Activated CD4-positive, alpha-beta T cell treated with anti-CD3 and anti-CD28 coated beads, Interleukin-2, amount 10 ng/mL, durations not matched to agents 7 days and 5 days (primary cell): ENCODE measurements around the gene S1PR4. TPM values are rescaled to one million over a fixed set of nuclear protein-coding genes. Genes with fewer than 3 reads are reported as not detected.
"Not testable (repeated sequence)": the region's sequence is repeated elsewhere in the genome, so short reads cannot be mapped to it uniquely, and the experiment has no call there.

Experiments
- CTCF ChIA-PET: fragments of 350-600 bp; sonication (Branson Sonifier 250); formaldehyde crosslinking; loops from one replicate; lab custom pipeline; 2021; ENCODE audit warnings: antibody characterized with exemption; lab: Charles Lee
- POLR2A ChIA-PET: fragments of 350-600 bp; sonication (Branson Sonifier 250); formaldehyde crosslinking; loops from one replicate; lab custom pipeline; 2021; ENCODE audit warnings: antibody characterized with exemption; lab: Charles Lee
- DNase-seq: peaks from one replicate; pipeline ENCODE4 v3.0.0-alpha.2; 2020
- H3K27ac Mint-ChIP-seq: one replicate; pipeline ENCODE4 v1.8.0; 2021; ENCODE audit warnings: mild to moderate bottlenecking, moderate library complexity, mixed read lengths
- H3K27me3 Mint-ChIP-seq: one replicate; pipeline ENCODE4 v1.8.0; 2021; ENCODE audit warnings: mixed read lengths
- H3K36me3 Mint-ChIP-seq: one replicate; pipeline ENCODE4 v1.8.0; 2021; ENCODE audit warnings: low read depth, mixed read lengths
- H3K4me1 Mint-ChIP-seq: one replicate; pipeline ENCODE4 v1.8.0; 2021; ENCODE audit warnings: mixed read lengths
- H3K4me3 Mint-ChIP-seq: one replicate; pipeline ENCODE4 v1.8.0; 2021; ENCODE audit warnings: mild to moderate bottlenecking, moderate library complexity, mixed read lengths
- H3K9me3 Mint-ChIP-seq: one replicate; pipeline ENCODE4 v1.8.0; 2021; ENCODE audit warnings: mixed read lengths
- total RNA-seq, 2 experiments: library from RNA; stranded (reverse); gene quantifications; one replicate each; pipeline ENCODE4 v1.2.3, GENCODE V29; 2021

The S1PR4 gene
- total RNA-seq, 2 experiments from 2014 or later = 162 to 209 TPM

GRCh38 chr19:3193256-3194105 is 14.9 kb downstream of the S1PR4 start:
- H3K27me3 Mint-ChIP-seq = no peaks in the 10 kb centered on the region
- peaks cover 11% of the 10 kb centered on the region for H3K4me1 Mint-ChIP-seq
- ChIA-PET POLR2A (no interaction called here), CTCF (no interaction called here)
- no peak overlapping the region for H3K27ac Mint-ChIP-seq
- peaks cover 7% of the 10 kb centered on the region for H3K36me3 Mint-ChIP-seq
- DNase-seq = no peak
- no peak overlapping the region for H3K4me3 Mint-ChIP-seq
- H3K9me3 Mint-ChIP-seq = no peaks in the 10 kb centered on the region

- Mint-ChIP-seq H3K27ac (no peak overlapping the region), H3K4me1 (peaks cover 1% of the 10 kb centered on the region), H3K36me3 (peaks cover 7% of the 10 kb centered on the region), H3K9me3 (no peaks in the 10 kb centered on the region), H3K27me3 (no peaks in the 10 kb centered on the region), H3K4me3 (no peak overlapping the region)
- ChIA-PET POLR2A (no interaction called here), CTCF (interaction anchor here (1.2 kb wide), 1 partner anchor 13 kb away, joined by 3 read pairs; no protein-coding TSS in a partner anchor)
- no peak for DNase-seq
Measured at GRCh38 chr19:3194106-3195087, 15.8 kb downstream of the S1PR4 start.

- POLR2A ChIA-PET = no interaction called here
Measured at GRCh38 chr19:3196064-3196932, 17.7 kb downstream of the S1PR4 start.

GRCh38 chr19:3196933-3197205 is 18.3 kb downstream of the S1PR4 start:
- POLR2A ChIA-PET = no interaction called here
- Mint-ChIP-seq H3K36me3 (peaks cover 7% of the 10 kb centered on the region), H3K9me3 (no peaks in the 10 kb centered on the region), H3K27ac (no peak overlapping the region), H3K27me3 (no peaks in the 10 kb centered on the region), H3K4me1 (no peaks in the 10 kb centered on the region), H3K4me3 (no peak overlapping the region)
- CTCF ChIA-PET = interaction anchor here (0.7 kb wide), 1 partner anchor 396 kb away, joined by 3 read pairs; no protein-coding TSS in a partner anchor
- no peak for DNase-seq

More at GRCh38 chr19:3196064-3196932, 17.7 kb downstream of the S1PR4 start:
- H3K27ac Mint-ChIP-seq = no peak overlapping the region
- no peak overlapping the region for H3K4me3 Mint-ChIP-seq
- peaks cover 7% of the 10 kb centered on the region for H3K36me3 Mint-ChIP-seq
- DNase-seq = no peak
- H3K9me3 Mint-ChIP-seq = no peaks in the 10 kb centered on the region
- no peaks in the 10 kb centered on the region for H3K27me3 Mint-ChIP-seq
- CTCF ChIA-PET = interaction anchor here (0.7 kb wide), 1 partner anchor 395 kb away, joined by 3 read pairs; no protein-coding TSS in a partner anchor
- H3K4me1 Mint-ChIP-seq = no peaks in the 10 kb centered on the region

- no peak for DNase-seq
- ChIA-PET CTCF (interaction anchor here (0.7 kb wide), 1 partner anchor 12 kb away, joined by 3 read pairs; no protein-coding TSS in a partner anchor), POLR2A (no interaction called here)
- H3K27ac Mint-ChIP-seq = no peak overlapping the region
- H3K4me1 Mint-ChIP-seq = no peaks in the 10 kb centered on the region
- H3K4me3 Mint-ChIP-seq = no peak overlapping the region
- H3K9me3 Mint-ChIP-seq = no peaks in the 10 kb centered on the region
- no peaks in the 10 kb centered on the region for H3K27me3 Mint-ChIP-seq
- peaks cover 4% of the 10 kb centered on the region for H3K36me3 Mint-ChIP-seq
Measured at GRCh38 chr19:3198901-3199700, 20.5 kb downstream of the S1PR4 start.

GRCh38 chr19:3201072-3201700 is 22.6 kb downstream of the S1PR4 start:
- H3K4me3 Mint-ChIP-seq = no peak overlapping the region
- peaks cover 2% of the 10 kb centered on the region for H3K36me3 Mint-ChIP-seq
- ChIA-PET POLR2A (no interaction called here), CTCF (no interaction called here)
- no peak overlapping the region for H3K27ac Mint-ChIP-seq
- no peaks in the 10 kb centered on the region for H3K4me1 Mint-ChIP-seq
- no peaks in the 10 kb centered on the region for H3K9me3 Mint-ChIP-seq
- no peak for DNase-seq
- no peaks in the 10 kb centered on the region for H3K27me3 Mint-ChIP-seq

GRCh38 chr19:3201911-3202310 is 23.3 kb downstream of the S1PR4 start:
- Mint-ChIP-seq H3K4me3 (no peak overlapping the region), H3K27ac (no peak overlapping the region)

GRCh38 chr19:3202346-3202745 is 23.8 kb downstream of the S1PR4 start:
- H3K9me3 Mint-ChIP-seq = no peaks in the 10 kb centered on the region
- POLR2A ChIA-PET = no interaction called here
- H3K36me3 Mint-ChIP-seq = peaks cover 2% of the 10 kb centered on the region
- H3K4me3 Mint-ChIP-seq = no peak overlapping the region
- CTCF ChIA-PET = no interaction called here
- no peaks in the 10 kb centered on the region for H3K4me1 Mint-ChIP-seq
- no peak for DNase-seq
- no peak overlapping the region for H3K27ac Mint-ChIP-seq
- H3K27me3 Mint-ChIP-seq = no peaks in the 10 kb centered on the region

More at GRCh38 chr19:3201911-3202310, 23.3 kb downstream of the S1PR4 start:
- no peak for DNase-seq
- Mint-ChIP-seq H3K9me3 (no peaks in the 10 kb centered on the region), H3K27me3 (no peaks in the 10 kb centered on the region), H3K36me3 (peaks cover 2% of the 10 kb centered on the region), H3K4me1 (no peaks in the 10 kb centered on the region)
- ChIA-PET CTCF (no interaction called here), POLR2A (no interaction called here)

- H3K27me3 Mint-ChIP-seq, H3K9me3 Mint-ChIP-seq, H3K36me3 Mint-ChIP-seq, CTCF ChIA-PET, H3K4me3 Mint-ChIP-seq, DNase-seq, POLR2A ChIA-PET, H3K4me1 Mint-ChIP-seq, H3K27ac Mint-ChIP-seq: not testable (repeated sequence)
Measured at GRCh38 chr19:3202895-3203294, 24.3 kb downstream of the S1PR4 start.

GRCh38 chr19:3203805-3204645 is 25.5 kb downstream of the S1PR4 start:
- Mint-ChIP-seq H3K36me3 (peaks cover 2% of the 10 kb centered on the region), H3K9me3 (no peaks in the 10 kb centered on the region), H3K27ac (no peak overlapping the region), H3K27me3 (no peaks in the 10 kb centered on the region), H3K4me3 (no peak overlapping the region), H3K4me1 (no peaks in the 10 kb centered on the region)
- CTCF ChIA-PET = no interaction called here
- POLR2A ChIA-PET = no interaction called here
- no peak for DNase-seq
